OCI-LY3 (cell line): ENCODE measurements around the gene HSPA12B.

Experiments used
- CTCF ChIP-seq: fragments of 200-600, 300-600 bp; sonication (generic); IDR thresholded peaks from 2 replicates; pipeline ENCODE4 v1.5.1; 2014; ENCODE audit warnings: antibody characterized with exemption, low read length, low read depth
- EZH2phosphoT487 ChIP-seq: fragments of 200-600 bp; shearing (Covaris generic); IDR thresholded peaks from 2 replicates; pipeline ENCODE4 v1.6.1; 2018; ENCODE audit warnings: antibody characterized with exemption, mixed run types, low read depth

- TF ChIP-seq CTCF = no peak
- no peak for TF ChIP-seq EZH2phosphoT487
Observed at GRCh38 chr20:3797592-3798372, 65.3 kb downstream of the HSPA12B start.
